Neural progenitor cell (in vitro differentiated cells): Measurements from ENCODE around the gene PER3. TPM values are rescaled to one million over a fixed set of nuclear protein-coding genes. Genes with fewer than 3 reads are reported as not detected.

Experiments
- DNase-seq: peaks from one replicate; pipeline ENCODE4 v3.0.0-alpha.2; 2016; ENCODE audit warnings: low spot score
- H2AFZ ChIP-seq: fragments of 200-600 bp; sonication (generic); replicated peaks from 2 replicates; pipeline ENCODE4 v1.6.1; 2016; ENCODE audit warnings: antibody characterized with exemption
- H3F3A ChIP-seq: fragments of 200-600 bp; sonication (generic); 2 replicates; pipeline ENCODE4 v1.6.1; 2016; ENCODE audit warnings: antibody characterized with exemption, low read depth
- H3K27ac ChIP-seq: fragments of 200-600 bp; sonication (generic); 2 replicates; pipeline ENCODE4 v1.5.1; 2016; ENCODE audit warnings: mild to moderate bottlenecking
- H3K27me3 ChIP-seq: fragments of 200-600 bp; sonication (generic); 2 replicates; pipeline ENCODE4 v1.6.1; 2016; ENCODE audit warnings: mild to moderate bottlenecking, moderate library complexity
- H3K36me3 ChIP-seq: fragments of 200-600 bp; sonication (generic); 2 replicates; pipeline ENCODE4 v1.5.1; 2016
- H3K4me1 ChIP-seq: fragments of 200-600 bp; sonication (generic); 2 replicates; pipeline ENCODE4 v1.6.1; 2016; ENCODE audit warnings: mixed run types
- H3K4me2 ChIP-seq: fragments of 200-600 bp; sonication (generic); 2 replicates; pipeline ENCODE4 v1.6.1; 2016
- H3K4me3 ChIP-seq: fragments of 200-600 bp; sonication (generic); 2 replicates; pipeline ENCODE4 v1.5.1; 2016
- H3K79me2 ChIP-seq: fragments of 200-600 bp; sonication (generic); 2 replicates; pipeline ENCODE4 v1.6.1; 2016; ENCODE audit warnings: low read depth
- H3K9ac ChIP-seq: fragments of 200-600 bp; sonication (generic); 2 replicates; pipeline ENCODE4 v1.6.1; 2016
- H3K9me3 ChIP-seq: fragments of 200-600 bp; sonication (generic); 2 replicates; pipeline ENCODE4 v1.5.1; 2016; ENCODE audit warnings: low read depth
- H4K20me1 ChIP-seq: fragments of 200-600 bp; sonication (generic); 2 replicates; pipeline ENCODE4 v1.6.1; 2016; ENCODE audit warnings: low read depth
- H3K27ac Mint-ChIP-seq: 3 replicates; pipeline ENCODE4 v1.8.0; 2021; ENCODE audit warnings: mixed read lengths
- H3K27me3 Mint-ChIP-seq: 2 replicates; pipeline ENCODE4 v1.8.0; 2022; ENCODE audit warnings: low read depth, mild to moderate bottlenecking, inconsistent platforms, moderate library complexity, mixed read lengths; ENCODE audit not compliant: insufficient read depth
- H3K36me3 Mint-ChIP-seq: 3 replicates; pipeline ENCODE4 v1.8.0; 2021; ENCODE audit warnings: mixed read lengths
- H3K4me1 Mint-ChIP-seq: 3 replicates; pipeline ENCODE4 v1.8.0; 2021; ENCODE audit warnings: mixed read lengths
- H3K4me3 Mint-ChIP-seq: 3 replicates; pipeline ENCODE4 v1.8.0; 2021; ENCODE audit warnings: mild to moderate bottlenecking, moderate library complexity, mixed read lengths
- H3K9me3 Mint-ChIP-seq: 3 replicates; pipeline ENCODE4 v1.8.0; 2020; ENCODE audit warnings: mixed read lengths
- CTCF ChIP-seq: fragments of 200-600 bp; sonication (generic); IDR thresholded peaks from 2 replicates; pipeline ENCODE4 v1.5.1; 2017; ENCODE audit warnings: antibody characterized with exemption, mild to moderate bottlenecking
- EZH2 ChIP-seq: fragments of 200-600 bp; sonication (generic); IDR thresholded peaks from 2 replicates; pipeline ENCODE4 v1.6.1; 2017; ENCODE audit warnings: antibody characterized with exemption, mild to moderate bottlenecking, moderate library complexity
- EZH2phosphoT487 ChIP-seq: fragments of 200-600 bp; sonication (generic); IDR thresholded peaks from 2 replicates; pipeline ENCODE4 v1.6.1; 2017; ENCODE audit warnings: antibody characterized with exemption
- total RNA-seq: library from RNA; depleted of rRNA; stranded (reverse); fragments of >200 nt; gene quantifications from 2 replicates; pipeline ENCODE4 v1.2.3, GENCODE V29; 2015; ENCODE audit warnings: low replicate concordance

Gene PER3
- total RNA-seq, 1 donor from 2014 or later = 3.6 TPM

- no peaks in the 10 kb centered on the region for H3K79me2 ChIP-seq
- H3K27ac Mint-ChIP-seq = no peak within 1 kb of the TSS
- no peaks in the 10 kb centered on the region for H3F3A ChIP-seq
- no peaks in the 10 kb centered on the region for H3K27me3 ChIP-seq
- H3K9me3 Mint-ChIP-seq = no peaks in the 10 kb centered on the region
- H3K4me1 Mint-ChIP-seq = peaks cover 10% of the 10 kb centered on the region
- H3K4me3 ChIP-seq = no peak within 1 kb of the TSS
- no peaks in the 10 kb centered on the region for H3K36me3 Mint-ChIP-seq
- H3K27ac ChIP-seq = no peak within 1 kb of the TSS
- TF ChIP-seq CTCF (no peak), EZH2 (no peak), EZH2phosphoT487 (no peak)
- DNase-seq = peak; percentile 55
- no peak within 1 kb of the TSS for H3K4me2 ChIP-seq
- H3K4me1 ChIP-seq = peaks cover 3% of the 10 kb centered on the region
- H4K20me1 ChIP-seq = no peaks in the 10 kb centered on the region
- H2AFZ ChIP-seq = no peak within 1 kb of the TSS
- H3K36me3 ChIP-seq = no peaks in the 10 kb centered on the region
- peaks cover 7% of the 10 kb centered on the region for H3K27me3 Mint-ChIP-seq
- no peak within 1 kb of the TSS for H3K4me3 Mint-ChIP-seq
- H3K9me3 ChIP-seq = no peaks in the 10 kb centered on the region
- no peak within 1 kb of the TSS for H3K9ac ChIP-seq
Measured at GRCh38 chr1:7852804-7853683, 69.0 kb downstream of the PER3 start, which contains the start of gene UTS2. UTS2 (minus strand) TSS chr1:7853065; CDS start chr1:7853003, 62 bp downstream.

GRCh38 chr1:7853684-7854026 lies 69.6 kb downstream of the PER3 start:
- H3K27ac ChIP-seq = no peak overlapping the region
- H3K36me3 ChIP-seq = no peaks in the 10 kb centered on the region
- H2AFZ ChIP-seq = no peak overlapping the region
- H3K27me3 ChIP-seq = no peaks in the 10 kb centered on the region
- Mint-ChIP-seq H3K36me3 (no peaks in the 10 kb centered on the region), H3K4me3 (no peak overlapping the region), H3K27me3 (peaks cover 6% of the 10 kb centered on the region), H3K27ac (no peak overlapping the region), H3K4me1 (peaks cover 10% of the 10 kb centered on the region), H3K9me3 (no peaks in the 10 kb centered on the region)
- no peak overlapping the region for H3K4me2 ChIP-seq
- H3K4me1 ChIP-seq = peaks cover 3% of the 10 kb centered on the region
- H3K4me3 ChIP-seq = no peak overlapping the region
- TF ChIP-seq EZH2 = no peak
- TF ChIP-seq CTCF = no peak
- no peak for TF ChIP-seq EZH2phosphoT487
- no peaks in the 10 kb centered on the region for H3F3A ChIP-seq
- H4K20me1 ChIP-seq = no peaks in the 10 kb centered on the region
- no peak overlapping the region for H3K9ac ChIP-seq
- DNase-seq = no peak
- no peaks in the 10 kb centered on the region for H3K9me3 ChIP-seq
- no peaks in the 10 kb centered on the region for H3K79me2 ChIP-seq

- DNase-seq = peak; percentile 7
Measured at GRCh38 chr1:7856345-7856744, 72.3 kb downstream of the PER3 start.

More at GRCh38 chr1:7856345-7856744, 72.3 kb downstream of the PER3 start:
- H3F3A ChIP-seq = no peaks in the 10 kb centered on the region
- no peak overlapping the region for H2AFZ ChIP-seq
- no peaks in the 10 kb centered on the region for H3K27me3 ChIP-seq
- Mint-ChIP-seq H3K4me3 (no peak overlapping the region), H3K27ac (peak overlapping the region; percentile 16), H3K36me3 (no peaks in the 10 kb centered on the region), H3K9me3 (no peaks in the 10 kb centered on the region), H3K4me1 (peaks cover 10% of the 10 kb centered on the region), H3K27me3 (peaks cover 1% of the 10 kb centered on the region)
- no peaks in the 10 kb centered on the region for H3K79me2 ChIP-seq
- H4K20me1 ChIP-seq = no peaks in the 10 kb centered on the region
- no peak overlapping the region for H3K9ac ChIP-seq
- H3K27ac ChIP-seq = no peak overlapping the region
- H3K9me3 ChIP-seq = no peaks in the 10 kb centered on the region
- no peak overlapping the region for H3K4me2 ChIP-seq
- H3K4me1 ChIP-seq = peaks cover 3% of the 10 kb centered on the region
- H3K4me3 ChIP-seq = no peak overlapping the region
- no peak for TF ChIP-seq CTCF
- TF ChIP-seq EZH2 = no peak
- TF ChIP-seq EZH2phosphoT487 = no peak
- no peaks in the 10 kb centered on the region for H3K36me3 ChIP-seq
